Measurements from ENCODE around the gene SLC16A9.
"Not testable (repeated sequence)": the region's sequence is repeated elsewhere in the genome, so short reads cannot be mapped to it uniquely, and the experiment has no call there.

The SLC16A9 gene

GRCh38 chr10:59674215-59674836, 35.3 kb downstream of the SLC16A9 start:
- no peak for DNase-seq

GRCh38 chr10:59672150-59672875, 37.3 kb downstream of the SLC16A9 start:
- DNase-seq, result no peak

- DNase-seq, result no peak
Measured at GRCh38 chr10:59670269-59670668, 39.4 kb downstream of the SLC16A9 start.

- DNase-seq, result no peak
Measured at GRCh38 chr10:59668096-59668495, 41.6 kb downstream of the SLC16A9 start.

GRCh38 chr10:59666310-59666709, 43.3 kb downstream of the SLC16A9 start:
- no peak for DNase-seq

GRCh38 chr10:59663213-59663612, 46.4 kb downstream of the SLC16A9 start:
- not testable (repeated sequence) for DNase-seq

- no peak for DNase-seq
Measured at GRCh38 chr10:59657724-59658123, 51.9 kb downstream of the SLC16A9 start.

GRCh38 chr10:59655309-59655708, 54.3 kb downstream of the SLC16A9 start:
- no peak for DNase-seq

- DNase-seq, result peak; percentile 31
Measured at GRCh38 chr10:59654007-59654406, 55.6 kb downstream of the SLC16A9 start.

GRCh38 chr10:59651902-59652301, 57.7 kb downstream of the SLC16A9 start:
- DNase-seq, result no peak

GRCh38 chr10:59649606-59650346, 59.9 kb downstream of the SLC16A9 start:
- DNase-seq, result no peak

GRCh38 chr10:59648711-59649201, 60.9 kb downstream of the SLC16A9 start:
- DNase-seq, result no peak

GRCh38 chr10:59644841-59645240, 64.8 kb downstream of the SLC16A9 start:
- DNase-seq, result no peak

GRCh38 chr10:59641688-59642087, 68.0 kb downstream of the SLC16A9 start:
- DNase-seq, result not testable (repeated sequence)

- DNase-seq, result no peak
Measured at GRCh38 chr10:59635502-59636290, 74.0 kb downstream of the SLC16A9 start.

GRCh38 chr10:59634102-59634501, 75.5 kb downstream of the SLC16A9 start:
- no peak for DNase-seq

- no peak for DNase-seq
Measured at GRCh38 chr10:59633063-59633462, 76.6 kb downstream of the SLC16A9 start.

GRCh38 chr10:59631882-59632807, 77.5 kb downstream of the SLC16A9 start:
- DNase-seq, result no peak

- no peak for DNase-seq
Measured at GRCh38 chr10:59631237-59631636, 78.4 kb downstream of the SLC16A9 start.

GRCh38 chr10:59628965-59629364, 80.7 kb downstream of the SLC16A9 start:
- no peak for DNase-seq

GRCh38 chr10:59628456-59628855, 81.2 kb downstream of the SLC16A9 start:
- no peak for DNase-seq

Data from activated CD4-positive, alpha-beta T cell treated with anti-CD3 and anti-CD28 coated beads, Interleukin-2, amount 50 U/mL, for 16 hours (primary cell).